HG03558 (cell line): ENCODE results near the gene TMEM50A.
"Not testable (repeated sequence)": the region's sequence is repeated elsewhere in the genome, so short reads cannot be mapped to it uniquely, and the experiment has no call there.

ENCODE experiments used
- ATAC-seq: cut with Tn5 transposase; IDR thresholded peaks from one replicate; pipeline ENCODE4 v1.9.1; 2021; ENCODE audit warnings: moderate number of reproducible peaks; ENCODE audit not compliant: unreplicated experiment; ENCODE audit errors: extremely low read depth

Gene TMEM50A

GRCh38 chr1:25338188-25338981 lies at the start of gene TMEM50A:
TSS of gene TMEM50A (plus strand) at chr1:25338334. CDS start at chr1:25340487, 2,153 bp downstream.
- peak; percentile 29 for ATAC-seq

- not testable (repeated sequence) for ATAC-seq
These were observed 49.5 kb upstream of the TMEM50A start for GRCh38 chr1:25288573-25289101.

- ATAC-seq = not testable (repeated sequence)
These were observed 48.1 kb upstream of the TMEM50A start for GRCh38 chr1:25290043-25290442.

GRCh38 chr1:25293426-25293825 lies 44.7 kb upstream of the TMEM50A start:
- not testable (repeated sequence) for ATAC-seq

GRCh38 chr1:25294889-25295826 lies 43.0 kb upstream of the TMEM50A start:
- not testable (repeated sequence) for ATAC-seq

- not testable (repeated sequence) for ATAC-seq
These were observed 41.6 kb upstream of the TMEM50A start for GRCh38 chr1:25296501-25296900.

GRCh38 chr1:25300729-25301128 lies 37.4 kb upstream of the TMEM50A start:
- not testable (repeated sequence) for ATAC-seq

- ATAC-seq = not testable (repeated sequence)
These were observed 35.8 kb upstream of the TMEM50A start for GRCh38 chr1:25302330-25302729.

- ATAC-seq = not testable (repeated sequence)
These were observed 33.2 kb upstream of the TMEM50A start for GRCh38 chr1:25304936-25305335.

GRCh38 chr1:25308168-25308567 lies 30.0 kb upstream of the TMEM50A start:
- not testable (repeated sequence) for ATAC-seq

GRCh38 chr1:25309085-25309484 lies 29.0 kb upstream of the TMEM50A start:
- not testable (repeated sequence) for ATAC-seq

GRCh38 chr1:25309486-25309885 lies 28.6 kb upstream of the TMEM50A start:
- ATAC-seq = not testable (repeated sequence)

- ATAC-seq = not testable (repeated sequence)
These were observed 25.2 kb upstream of the TMEM50A start for GRCh38 chr1:25312806-25313470.

- ATAC-seq = not testable (repeated sequence)
These were observed 17.7 kb upstream of the TMEM50A start for GRCh38 chr1:25320314-25320938.

- not testable (repeated sequence) for ATAC-seq
These were observed 16.0 kb upstream of the TMEM50A start for GRCh38 chr1:25322127-25322526.

GRCh38 chr1:25324407-25324806 lies 13.7 kb upstream of the TMEM50A start:
- ATAC-seq = not testable (repeated sequence)

GRCh38 chr1:25327864-25328790 lies 10.0 kb upstream of the TMEM50A start:
- ATAC-seq = not testable (repeated sequence)

- ATAC-seq = not testable (repeated sequence)
These were observed 9.3 kb upstream of the TMEM50A start for GRCh38 chr1:25328791-25329185.
